ENCODE results near the gene CPA4.

The CPA4 gene

DNA sequence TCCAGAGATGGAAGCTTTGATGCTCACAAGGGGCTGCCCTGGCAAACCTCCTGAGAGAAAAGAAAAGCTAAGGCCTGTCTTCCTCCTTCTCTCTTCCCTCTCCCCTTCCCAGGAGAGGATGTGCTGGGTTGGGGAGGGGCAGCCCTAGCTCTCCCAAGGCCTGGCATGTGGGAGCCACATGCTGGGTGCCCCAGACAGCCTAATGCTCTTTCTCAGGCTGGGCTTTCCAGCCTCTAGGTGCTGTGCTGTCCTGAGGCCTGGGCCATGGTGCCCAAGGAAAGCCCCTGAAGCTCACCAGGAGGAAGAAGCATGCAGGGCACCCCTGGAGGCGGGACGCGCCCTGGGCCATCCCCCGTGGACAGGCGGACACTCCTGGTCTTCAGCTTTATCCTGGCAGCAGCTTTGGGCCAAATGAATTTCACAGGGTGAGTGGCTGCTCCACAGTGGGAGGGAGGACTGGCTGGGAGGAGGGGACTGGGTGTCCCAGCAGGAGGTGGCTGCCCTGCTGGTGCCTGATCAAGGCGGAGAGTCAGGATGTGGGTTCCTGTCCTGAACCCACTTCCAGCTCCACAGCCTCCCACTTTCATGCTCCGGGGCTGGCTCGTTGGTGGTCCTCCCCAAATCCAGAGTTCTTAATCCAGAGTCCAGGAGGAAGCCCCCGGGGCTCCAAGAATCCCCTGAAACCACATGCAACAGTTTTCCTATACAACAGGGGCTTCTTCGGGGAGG lies 53.4 kb downstream of the CPA4 start:
- peak; percentile 44 for DNase-seq

DNA sequence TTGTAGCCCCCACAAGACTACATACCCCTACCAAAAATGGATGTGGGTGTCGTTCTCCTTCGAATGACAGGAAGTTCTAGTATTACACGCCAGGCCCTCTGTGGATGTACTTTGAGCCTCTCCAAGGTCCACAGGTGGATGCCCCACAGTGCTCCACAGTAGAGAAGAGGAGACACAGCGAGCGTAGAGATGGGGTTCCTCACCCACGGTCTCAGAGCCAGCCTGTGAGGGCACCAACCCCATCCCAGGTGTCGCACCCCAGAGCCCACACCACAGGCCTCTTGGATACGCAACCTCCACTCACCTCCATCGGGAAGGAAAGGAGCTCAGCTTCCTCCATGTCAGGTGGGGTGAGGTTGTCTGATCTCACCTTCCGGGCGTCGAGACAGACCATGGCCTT lies 54.0 kb downstream of the CPA4 start:
- no peak for DNase-seq

DNA sequence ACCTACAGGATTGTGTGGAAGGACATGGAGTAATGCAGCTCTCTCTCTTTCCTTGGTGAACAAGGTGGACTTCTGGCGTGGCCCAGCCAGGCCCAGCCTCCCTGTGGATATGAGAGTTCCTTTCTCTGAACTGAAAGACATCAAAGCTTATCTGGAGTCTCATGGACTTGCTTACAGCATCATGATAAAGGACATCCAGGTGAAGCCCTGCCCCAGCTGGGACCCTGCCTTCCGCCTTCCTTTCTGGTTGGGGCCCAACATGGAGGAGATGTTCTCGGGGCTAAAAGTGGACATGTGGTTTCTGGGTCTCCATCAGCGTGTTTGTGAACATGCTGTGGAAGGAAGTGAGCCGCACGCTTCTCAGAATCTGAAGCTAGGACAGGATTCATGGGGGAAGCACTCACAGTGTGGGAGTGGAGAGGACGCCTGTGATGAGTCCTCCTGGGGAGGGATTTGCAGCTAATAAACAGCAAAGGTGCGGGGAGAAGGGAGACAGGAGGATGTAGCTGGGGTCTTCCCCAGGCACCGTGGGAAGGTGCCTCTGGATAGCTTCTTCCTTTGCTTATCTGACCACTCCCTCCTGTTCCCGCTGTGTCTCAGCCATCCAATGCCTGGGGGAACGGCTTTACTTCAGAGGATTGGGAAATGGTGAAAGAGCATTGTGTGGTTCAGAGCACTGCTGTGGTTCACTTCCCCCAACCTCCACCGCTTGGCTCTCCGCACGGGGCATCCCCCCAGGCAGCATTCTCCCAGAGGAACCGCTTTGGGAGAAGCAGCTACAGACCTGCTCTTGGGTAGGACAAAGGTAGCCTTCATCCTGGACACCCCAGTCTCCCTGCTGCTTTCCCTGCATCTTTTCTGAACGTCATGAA lies 57.2 kb downstream of the CPA4 start:
- DNase-seq: peak; percentile 70

DNA sequence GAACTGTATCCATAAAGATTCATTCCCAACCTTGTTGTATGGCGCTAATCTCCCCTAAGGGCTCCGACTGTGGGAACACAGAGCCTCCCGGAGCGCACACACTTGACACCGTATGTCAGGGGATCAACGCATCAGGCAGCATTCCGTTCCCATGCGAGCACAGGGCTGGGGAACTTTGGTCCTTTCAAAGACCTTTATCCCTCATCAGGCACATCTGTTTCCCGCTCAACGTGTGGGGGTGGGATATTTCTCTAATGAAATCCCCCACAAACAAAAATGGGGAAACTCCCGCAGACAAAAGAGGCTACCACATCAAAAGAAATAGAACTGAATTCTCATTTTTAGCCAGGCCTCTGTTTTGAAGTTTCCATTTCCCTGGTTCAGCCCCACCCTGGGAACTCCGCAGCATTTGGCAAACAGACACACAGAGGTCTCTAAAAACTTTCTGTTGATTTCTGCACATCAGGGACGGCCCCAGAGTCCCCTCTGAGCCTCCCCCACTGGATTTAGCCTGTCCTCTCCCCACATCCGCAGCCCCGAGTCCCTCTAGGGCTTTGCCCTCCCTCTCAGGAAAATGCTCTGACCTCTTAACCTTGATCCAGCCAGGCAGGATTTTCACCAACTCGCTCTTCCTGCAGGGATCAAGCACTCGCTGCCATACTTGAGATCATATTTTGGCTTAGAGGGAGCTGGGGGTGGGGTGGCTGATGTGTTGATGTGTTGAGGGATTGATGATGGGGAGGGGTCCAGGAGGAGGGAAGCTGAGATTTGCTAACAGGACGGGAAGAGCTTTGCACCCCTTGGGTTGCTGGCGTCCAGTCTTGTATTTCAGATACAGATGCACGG lies 58.2 kb downstream of the CPA4 start:
- peak; percentile 47 for DNase-seq

DNA sequence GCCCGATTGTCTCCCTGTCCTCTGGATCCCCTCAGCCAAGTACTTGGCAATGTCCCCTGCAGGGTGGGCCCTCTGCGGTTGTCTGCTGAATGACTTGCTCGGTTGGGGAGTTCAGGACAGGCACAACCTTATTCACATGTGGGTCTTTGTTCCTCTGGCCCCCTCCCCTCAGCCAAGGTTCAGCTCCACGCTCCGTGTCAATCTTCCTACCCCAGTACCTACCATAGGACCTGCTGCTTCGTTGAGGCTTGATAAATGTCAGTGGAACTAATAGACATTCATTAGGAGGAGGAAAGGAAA lies 58.8 kb downstream of the CPA4 start:
- no peak for DNase-seq

DNA sequence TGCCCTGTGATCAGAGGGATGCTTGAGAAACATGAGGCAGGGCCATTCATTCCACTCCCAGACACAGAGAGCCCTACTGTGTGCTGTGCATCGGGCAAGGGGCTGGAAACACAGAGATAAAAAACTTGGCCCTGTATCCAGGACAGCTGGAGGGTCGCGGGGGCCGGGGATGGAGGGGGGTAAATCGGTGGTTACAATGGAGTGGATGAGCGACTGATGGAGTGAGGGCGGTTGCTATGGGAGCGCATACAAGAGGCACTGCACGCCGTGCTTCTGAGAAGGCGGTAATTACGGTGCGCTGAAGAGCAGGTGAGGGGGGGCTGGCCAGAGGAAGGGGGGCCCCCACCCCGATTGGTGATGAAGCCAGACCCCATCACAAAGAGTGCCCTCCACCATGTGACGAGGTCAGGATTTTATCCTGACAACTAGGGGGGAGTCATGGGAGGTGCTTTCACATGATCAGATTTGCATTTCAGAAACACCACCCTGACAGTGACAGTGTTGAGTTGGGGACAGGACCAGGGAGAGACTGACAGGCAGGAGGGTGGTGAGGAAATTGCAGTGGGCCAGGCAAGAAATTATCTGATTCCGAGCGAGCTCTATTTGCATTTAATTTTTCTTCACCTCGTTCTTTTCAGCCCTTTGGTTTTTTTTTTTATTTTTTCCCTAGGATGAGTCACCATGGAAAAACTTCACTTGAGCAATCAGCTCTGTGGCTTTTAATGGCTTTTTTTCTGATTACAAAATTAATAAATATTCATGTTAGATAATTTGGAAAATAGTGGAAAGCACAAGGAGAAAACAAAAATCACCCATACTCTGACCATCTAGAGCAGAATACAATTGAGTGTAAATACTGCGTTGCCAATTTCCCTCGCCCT lies 59.5 kb downstream of the CPA4 start:
- DNase-seq: peak; percentile 73

DNA sequence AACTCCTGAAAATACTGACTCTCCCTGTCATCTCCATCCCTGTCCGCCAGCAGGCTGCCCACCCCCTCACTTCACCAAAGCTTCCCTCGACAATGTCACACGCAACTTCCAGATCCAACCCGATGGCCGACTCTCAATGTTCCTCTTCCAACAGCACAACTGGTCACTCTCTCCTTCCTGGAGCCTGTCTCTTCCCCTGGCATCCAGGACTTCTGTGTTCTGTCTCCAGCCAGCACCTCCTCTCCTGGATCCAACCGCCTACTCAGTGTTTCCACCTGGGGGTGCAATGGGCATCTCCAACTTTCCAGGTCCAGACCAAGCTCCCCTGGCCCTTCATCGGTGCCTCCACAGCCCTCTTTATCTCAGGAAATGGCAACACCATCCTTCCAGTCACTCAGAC lies 60.2 kb downstream of the CPA4 start:
- no peak for DNase-seq

DNA sequence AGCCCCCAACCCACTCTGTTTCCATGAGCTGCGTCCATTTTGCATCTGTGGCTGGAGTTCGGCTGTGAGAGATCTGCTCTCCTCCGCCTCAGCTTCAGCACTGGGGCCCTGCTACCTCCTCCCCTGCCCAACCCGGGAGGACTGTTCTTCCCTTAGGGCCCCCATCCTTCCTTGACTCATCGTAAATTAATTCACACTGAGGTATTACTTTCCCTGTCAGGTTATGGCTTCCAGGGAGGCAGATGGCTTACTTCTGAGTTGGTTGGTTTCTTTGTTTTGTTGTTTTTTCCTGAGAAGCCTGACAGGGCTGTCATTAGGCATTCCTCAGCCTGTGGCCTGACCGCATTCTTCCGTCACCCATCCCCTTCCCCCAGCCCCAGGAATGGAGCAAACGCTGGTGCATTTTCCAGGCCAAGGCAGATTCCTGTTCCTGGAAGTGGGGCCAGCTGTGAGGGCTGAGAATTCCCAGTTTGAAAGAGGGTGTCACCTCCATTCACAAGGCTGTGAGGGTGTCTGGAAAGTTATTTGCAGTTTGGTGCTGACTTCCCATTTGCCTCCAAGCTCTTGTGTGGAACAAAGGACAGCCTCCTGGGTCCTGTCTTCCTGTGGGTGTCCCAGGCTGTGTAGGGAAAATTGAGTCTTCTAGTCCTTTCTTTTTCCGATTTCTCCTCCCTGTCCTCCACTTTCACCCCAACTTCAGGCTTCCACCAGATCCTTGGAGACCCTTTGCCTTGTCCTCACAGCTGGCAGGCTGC lies 63.3 kb downstream of the CPA4 start:
- peak; percentile 100 for DNase-seq

DNA sequence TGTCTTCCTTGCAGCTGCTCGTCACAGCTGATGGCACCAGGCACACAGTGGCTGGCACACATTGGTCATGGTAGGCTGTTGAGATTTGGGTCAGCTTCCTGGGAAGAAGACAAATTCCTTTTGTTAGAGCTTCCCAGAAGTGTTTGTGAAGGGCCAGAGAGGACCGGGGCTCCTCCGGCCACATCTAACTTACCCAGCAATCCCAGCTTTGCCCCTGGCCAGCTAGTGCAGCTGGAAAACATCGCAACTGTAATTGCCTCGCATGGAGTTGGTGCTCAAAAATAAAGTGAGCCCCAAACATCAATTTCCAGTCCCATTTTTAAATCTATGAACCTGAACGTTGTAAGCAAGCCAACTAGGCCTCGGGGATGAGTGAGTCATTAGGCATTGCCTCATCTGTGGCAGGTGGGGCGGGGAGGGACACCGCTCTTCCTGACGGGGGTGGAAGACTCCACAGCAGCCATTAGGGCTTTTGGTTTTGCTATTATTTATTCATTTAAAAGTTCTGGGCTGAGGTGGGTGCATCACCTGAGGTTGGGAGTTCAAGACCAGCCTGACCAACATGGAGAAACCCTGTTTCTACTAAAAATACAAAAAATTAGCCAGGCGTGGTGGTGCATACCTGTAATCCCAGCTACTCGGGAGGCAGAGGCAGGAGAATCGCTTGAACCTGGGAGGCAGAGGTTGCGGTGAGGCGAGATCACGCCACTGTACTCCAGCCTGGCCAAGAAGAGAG lies 64.1 kb downstream of the CPA4 start:
- peak; percentile 86 for DNase-seq

DNA sequence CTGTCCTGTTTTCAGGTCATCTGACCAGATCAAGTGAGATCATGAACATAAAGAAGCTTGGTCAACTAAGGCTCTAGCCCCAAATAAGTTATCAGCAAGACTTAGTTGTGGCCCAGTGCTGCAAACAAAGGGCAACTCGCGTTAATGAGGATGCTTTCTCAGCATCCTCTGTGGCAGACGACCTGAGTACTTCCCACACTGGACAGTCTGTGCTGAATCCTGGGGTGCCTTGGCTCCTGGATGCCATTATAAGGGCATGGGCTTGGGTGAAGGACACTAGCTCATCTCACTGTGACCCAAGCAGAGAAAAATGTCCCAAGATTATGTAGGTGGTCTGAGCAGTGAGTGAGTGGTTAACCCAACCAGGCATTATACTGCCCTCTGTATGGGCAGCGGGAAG lies 65.5 kb downstream of the CPA4 start:
- no peak for DNase-seq

DNA sequence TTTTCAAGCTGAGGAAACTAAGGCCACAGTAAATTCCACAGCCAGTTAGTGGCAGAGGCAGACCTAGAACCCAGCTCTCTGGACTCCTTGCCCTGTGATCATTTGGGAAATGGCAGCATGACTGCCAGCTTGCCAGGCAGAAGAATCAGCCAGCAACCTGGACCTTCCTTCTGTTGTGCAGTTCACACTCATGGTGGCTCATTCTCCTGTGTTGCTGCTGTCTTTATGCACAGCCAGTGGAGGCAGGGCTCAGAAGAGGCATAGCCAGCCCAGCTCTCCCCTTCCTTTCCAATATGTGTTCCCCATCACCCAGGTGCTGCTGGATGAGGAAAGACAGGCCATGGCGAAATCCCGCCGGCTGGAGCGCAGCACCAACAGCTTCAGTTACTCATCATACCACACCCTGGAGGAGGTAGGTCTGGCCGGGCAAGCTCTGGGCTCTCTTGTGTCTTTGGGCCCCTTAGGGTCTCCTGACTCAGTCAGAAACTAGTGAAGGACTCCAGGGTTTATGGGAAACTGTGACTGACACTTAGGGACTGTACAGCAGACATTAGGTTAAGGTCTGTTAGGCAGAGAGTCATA lies 66.4 kb downstream of the CPA4 start:
- no peak for DNase-seq

DNA sequence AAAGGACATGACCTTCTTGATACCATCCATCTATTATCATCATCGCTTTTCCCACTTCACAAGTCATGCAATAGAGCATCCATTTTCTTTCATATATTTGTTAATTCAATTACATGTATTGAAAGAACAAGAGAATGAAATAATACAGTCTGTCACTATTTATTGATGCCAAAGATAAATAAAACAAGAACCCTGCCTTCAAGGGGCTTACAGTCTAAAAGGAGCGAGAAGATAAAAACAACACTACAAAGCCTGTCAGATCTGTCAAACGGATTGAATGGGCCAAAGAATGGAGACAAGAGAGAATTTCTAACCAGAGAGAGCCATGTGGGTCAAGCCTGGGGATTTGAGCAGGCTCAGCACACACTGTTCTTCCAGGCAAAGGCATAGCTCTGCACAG lies 67.6 kb downstream of the CPA4 start:
- DNase-seq: no peak

DNA sequence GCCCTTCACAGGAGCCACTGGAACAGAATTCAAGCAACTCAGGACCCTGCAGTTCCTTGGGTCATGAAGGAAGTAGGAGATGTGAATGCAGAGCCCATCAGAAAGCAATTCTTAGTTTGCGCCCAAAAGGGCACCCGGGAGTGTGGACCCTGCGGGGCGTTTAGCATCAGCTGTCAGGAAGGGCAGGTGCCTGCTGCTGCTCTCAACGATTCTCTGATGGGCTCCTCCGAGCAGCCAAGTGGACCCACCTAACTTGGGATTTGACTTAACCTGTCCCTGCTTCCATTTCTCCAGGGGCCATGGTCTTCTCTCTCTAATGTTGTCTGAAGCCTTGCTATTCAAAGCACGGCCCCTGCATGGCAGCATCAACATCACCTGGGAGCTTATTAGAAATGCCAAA lies 68.7 kb downstream of the CPA4 start:
- no peak for DNase-seq

DNA sequence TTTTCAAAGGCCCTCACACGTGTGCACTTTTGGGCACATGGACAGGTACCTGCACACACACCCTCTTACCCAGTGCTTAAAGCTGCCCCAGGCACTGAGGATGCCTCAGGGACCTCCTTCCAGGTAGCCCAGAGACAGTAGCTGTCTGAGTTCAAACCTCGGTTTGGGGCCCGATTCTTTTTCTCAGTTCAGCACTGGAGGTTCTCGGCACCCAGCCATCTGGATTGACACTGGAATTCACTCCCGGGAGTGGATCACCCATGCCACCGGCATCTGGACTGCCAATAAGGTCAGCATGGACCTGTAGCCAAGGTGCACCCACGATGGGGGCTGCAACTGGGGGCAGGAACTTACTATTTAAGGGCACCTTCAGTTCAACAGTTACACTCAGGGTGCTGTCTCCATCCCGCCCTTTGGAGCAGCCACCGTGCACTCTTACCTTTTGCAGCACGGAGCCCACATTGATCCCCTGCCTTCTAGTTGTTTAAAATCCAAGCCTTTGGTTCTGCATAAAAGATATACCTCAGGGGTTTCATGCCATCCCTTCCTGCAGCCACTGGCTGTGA lies 69.4 kb downstream of the CPA4 start:
- no peak for DNase-seq

DNA sequence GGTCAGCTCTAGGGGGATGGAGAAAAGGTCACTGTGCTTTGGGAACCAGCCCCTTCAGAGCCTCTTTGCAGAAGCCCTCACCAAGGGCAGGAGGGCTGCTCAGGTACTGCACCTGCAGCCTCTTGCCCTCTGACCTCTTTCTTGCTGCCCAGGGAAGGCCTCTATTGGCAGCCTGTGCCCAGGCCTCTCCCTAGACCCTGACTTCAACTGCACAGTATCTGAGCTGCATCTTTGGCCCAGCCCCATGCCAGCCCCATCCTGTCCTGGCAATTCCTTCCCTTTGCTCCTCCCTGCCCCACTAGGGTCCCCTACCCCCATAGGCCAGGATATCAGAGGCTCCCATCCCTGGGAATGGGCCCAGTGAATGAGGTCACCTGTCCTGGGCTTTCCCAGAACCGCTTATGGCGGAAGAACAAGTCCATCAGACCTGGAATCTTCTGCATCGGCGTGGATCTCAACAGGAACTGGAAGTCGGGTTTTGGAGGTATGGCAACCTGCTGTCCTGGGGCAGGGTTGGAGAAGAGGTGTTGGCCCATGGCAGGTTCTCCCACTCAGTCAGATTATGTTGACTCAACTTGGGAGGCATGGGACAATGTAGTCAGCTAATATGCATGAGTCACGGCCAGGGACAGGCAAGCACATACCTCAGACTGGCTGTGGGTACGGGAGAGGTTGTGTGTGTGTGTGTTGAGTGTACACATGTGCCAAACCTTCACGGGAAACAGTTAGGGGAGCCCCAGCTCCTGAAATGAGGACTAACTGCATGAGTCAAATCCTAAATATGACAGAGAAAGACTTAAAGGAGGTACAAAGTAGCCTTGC lies 70.3 kb downstream of the CPA4 start:
- DNase-seq: peak; percentile 97

DNA sequence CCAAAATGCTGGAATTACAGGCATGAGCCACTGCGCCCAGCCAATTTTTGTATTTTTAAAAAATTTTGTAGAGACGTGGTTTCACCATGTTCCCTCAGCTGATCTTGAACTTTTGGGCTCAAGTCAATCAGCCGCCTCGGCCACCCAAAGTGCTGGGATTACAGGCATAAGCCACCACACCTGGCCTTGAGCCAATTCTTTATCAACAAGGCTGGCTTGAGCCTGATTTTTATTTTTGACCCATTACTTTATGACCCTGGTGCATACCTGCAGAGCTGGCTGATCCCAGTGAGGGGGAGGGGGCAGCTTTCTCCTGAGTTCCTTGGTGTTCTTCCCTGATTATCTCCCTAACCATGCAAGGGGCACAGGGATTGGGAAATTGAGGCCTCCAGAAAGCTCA lies 71.5 kb downstream of the CPA4 start:
- DNase-seq: no peak

DNA sequence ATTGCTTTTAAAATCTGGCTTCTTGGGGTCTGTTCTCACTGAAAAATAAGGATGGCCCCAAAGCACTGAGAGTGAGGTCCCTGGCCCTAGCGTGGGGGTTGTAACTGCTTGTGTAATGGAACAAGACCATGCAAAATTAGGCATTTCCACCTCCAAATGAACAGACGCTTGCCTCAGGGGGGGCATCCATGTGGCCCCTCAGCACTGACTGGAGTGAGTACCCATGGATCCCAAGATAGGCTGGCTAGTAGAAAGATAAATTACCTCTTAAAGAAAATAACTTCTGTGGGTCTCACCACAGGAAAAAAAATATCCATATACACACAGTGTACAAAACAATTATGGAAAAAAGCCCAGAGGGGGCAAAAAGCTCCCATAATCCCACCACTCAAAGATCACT lies 72.1 kb downstream of the CPA4 start:
- DNase-seq: peak; percentile 38

DNA sequence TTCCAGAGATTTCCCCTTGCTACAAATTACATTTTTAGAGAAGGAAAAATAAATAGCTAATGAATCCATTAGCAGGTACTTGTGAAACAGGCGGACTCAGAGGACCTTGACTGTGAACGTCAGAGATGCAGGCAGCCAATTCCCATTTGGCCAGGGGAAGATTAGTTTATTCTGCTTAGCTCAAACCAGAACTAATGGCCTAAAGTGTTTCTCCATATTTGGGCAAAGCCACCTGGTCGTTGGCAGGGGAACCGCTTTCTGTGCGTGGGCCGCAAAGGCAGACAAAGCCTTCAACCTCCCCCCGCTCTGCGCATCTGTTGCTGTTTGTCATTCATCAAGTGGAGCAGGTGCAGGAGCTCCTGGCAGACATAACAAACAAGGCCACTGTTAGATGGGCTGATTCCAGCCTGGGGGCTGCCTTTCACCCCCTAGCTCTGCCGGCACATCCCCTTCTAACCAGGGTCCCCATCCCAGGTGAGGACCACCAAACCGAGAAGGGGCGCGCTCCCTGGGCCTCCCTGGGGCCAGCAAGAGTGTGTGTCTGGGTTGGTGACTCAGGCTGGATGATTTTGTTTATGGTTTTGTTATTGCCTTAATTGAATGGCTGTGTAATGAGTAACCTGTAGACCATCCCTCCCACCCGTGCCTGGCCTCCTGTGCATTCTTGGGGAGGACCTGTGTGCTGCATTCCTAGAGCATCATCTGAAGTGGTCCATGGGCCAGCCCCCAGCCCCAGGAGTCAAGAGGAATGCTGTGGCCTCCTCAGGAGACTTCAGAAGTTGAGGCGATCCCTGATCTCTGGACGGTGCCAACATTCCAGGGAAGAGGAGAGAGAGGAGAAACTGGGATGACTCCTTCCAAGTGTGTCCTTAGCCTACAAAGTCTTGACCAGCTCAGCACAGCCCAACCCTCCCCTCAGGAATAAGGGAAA lies 72.8 kb downstream of the CPA4 start:
- DNase-seq: peak; percentile 97
